ENCODE measurements around the gene SLC25A40.

Gene SLC25A40

DNA sequence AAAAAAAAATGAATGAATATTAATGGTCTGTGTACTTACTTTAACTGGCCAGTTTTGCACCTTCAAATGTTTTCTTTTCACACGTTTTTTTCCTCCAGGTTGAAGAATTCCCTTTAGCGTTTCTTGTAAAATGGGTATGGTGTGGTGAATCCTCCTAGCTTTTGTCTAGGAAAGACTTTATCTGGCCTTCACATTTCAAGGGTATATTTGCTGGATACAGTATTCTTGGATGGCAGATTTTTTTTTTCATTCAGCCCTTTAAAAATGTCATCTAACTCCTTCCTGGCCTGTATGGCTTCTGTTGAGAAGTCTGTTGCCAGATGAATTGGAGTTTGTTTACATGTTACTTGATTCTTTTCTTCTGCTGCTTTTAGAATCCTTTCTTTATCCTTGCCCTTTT is 10.1 kb downstream of the SLC25A40 start:
- DNase-seq (ENCODE audit: low read depth in 2 of 2): no peak
- TF ChIP-seq, protein P1, sequence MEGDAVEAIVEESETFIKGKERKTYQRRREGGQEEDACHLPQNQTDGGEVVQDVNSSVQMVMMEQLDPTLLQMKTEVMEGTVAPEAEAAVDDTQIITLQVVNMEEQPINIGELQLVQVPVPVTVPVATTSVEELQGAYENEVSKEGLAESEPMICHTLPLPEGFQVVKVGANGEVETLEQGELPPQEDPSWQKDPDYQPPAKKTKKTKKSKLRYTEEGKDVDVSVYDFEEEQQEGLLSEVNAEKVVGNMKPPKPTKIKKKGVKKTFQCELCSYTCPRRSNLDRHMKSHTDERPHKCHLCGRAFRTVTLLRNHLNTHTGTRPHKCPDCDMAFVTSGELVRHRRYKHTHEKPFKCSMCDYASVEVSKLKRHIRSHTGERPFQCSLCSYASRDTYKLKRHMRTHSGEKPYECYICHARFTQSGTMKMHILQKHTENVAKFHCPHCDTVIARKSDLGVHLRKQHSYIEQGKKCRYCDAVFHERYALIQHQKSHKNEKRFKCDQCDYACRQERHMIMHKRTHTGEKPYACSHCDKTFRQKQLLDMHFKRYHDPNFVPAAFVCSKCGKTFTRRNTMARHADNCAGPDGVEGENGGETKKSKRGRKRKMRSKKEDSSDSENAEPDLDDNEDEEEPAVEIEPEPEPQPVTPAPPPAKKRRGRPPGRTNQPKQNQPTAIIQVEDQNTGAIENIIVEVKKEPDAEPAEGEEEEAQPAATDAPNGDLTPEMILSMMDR (IDR thresholded peaks at IDR 0.05; ENCODE audit: low read depth, low read length): no peak
- no peak overlapping the region for H3K4me3 ChIP-seq (replicated peaks in 1 of 2; ENCODE audit: low read depth in 2 of 2, low read length in 2 of 2)

DNA sequence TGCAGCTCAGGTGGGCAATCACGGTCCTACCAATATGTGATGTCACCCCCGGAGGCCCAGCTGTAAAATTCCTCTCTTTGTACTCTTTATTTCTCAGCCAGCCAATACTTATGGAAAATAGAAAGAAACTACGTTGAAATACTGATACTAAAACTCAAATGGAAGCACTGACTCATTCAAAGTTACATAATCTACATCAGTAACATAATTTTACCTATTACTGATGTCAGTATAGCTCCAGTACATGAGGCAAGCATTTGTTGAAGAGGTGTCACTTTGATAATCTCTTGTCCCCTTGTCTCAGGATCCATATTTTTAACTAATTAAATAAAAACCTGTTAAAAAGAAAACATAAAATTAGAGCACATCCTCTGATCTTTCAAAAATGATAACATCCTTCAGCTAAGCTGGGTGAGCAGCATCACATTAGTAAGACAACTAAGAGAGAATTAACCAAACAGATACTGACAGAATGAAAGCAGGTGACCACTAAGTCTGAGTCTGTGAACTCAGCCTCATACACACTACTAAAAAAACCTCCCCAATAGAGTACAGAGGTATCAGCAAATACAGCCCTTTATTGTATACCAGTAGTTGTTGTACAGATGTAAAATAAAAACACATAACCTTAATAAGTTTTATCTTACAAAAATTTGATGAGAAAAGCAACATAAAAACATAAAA is 17.6 kb downstream of the SLC25A40 start:
- no peak for DNase-seq (ENCODE audit: low read depth in 2 of 2)
- H3K4me3 ChIP-seq (replicated peaks in 1 of 2; ENCODE audit: low read depth in 2 of 2, low read length in 2 of 2): no peak overlapping the region
- TF ChIP-seq, protein P1 (IDR thresholded peaks at IDR 0.05; ENCODE audit: low read depth, low read length): no peak

DNA sequence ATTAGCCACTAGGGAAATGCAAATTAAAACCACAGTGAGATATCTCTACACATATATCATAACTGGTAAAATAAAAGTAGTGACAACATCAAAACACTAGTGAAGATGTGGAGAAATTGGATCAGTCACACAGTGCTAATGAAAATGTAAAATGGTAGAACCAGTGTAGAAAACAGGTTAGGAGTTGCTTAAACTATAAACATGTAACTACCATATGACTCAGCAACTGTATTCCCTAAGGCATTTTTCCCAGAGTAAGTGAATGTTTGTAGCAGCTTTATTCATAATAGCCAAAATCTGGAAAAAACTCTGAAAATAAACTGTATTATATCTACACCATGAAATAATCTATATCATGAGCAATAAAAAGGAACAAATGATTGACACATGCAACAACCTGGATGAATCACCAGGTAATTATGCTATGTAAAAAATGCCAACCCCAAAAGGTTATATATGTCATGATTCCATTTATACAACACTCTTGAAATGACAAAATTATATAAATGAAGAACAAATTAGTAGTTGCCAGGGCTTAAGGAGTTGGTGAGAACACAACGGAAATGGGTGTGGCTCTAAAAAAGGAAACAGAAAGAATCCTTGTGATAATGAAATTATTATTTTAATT is 22.8 kb downstream of the SLC25A40 start:
- TF ChIP-seq, protein P1 (IDR thresholded peaks at IDR 0.05; ENCODE audit: low read depth, low read length): no peak
- peak; percentile 28 to 72 for DNase-seq (ENCODE audit: low read depth in 2 of 2)
- H3K4me3 ChIP-seq (replicated peaks in 1 of 2; ENCODE audit: low read depth in 2 of 2, low read length in 2 of 2): no peak overlapping the region

DNA sequence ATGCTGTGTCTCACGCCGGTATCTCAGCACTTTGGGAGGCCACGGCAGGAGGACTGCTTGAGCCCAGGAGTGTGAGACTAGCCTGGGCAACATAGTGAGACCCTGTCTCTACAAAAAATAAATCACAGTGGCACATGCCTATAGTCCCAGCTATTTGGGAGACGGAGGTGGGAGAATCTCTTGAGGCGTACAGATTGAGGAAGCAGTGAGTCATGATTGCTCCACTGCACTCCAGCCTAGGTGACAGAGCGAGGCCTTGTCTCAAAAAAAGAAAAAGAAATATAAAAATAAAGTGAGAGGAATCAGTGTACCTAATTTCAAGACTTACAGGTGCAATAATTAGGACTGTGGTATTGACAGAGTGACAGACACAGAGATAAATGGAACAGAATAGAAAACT is 23.9 kb downstream of the SLC25A40 start:
- no peak overlapping the region for H3K4me3 ChIP-seq (replicated peaks in 1 of 2; ENCODE audit: low read depth in 2 of 2, low read length in 2 of 2)
- DNase-seq (ENCODE audit: low read depth in 2 of 2): no peak
- TF ChIP-seq, protein P1 (IDR thresholded peaks at IDR 0.05; ENCODE audit: low read depth, low read length): no peak

DNA sequence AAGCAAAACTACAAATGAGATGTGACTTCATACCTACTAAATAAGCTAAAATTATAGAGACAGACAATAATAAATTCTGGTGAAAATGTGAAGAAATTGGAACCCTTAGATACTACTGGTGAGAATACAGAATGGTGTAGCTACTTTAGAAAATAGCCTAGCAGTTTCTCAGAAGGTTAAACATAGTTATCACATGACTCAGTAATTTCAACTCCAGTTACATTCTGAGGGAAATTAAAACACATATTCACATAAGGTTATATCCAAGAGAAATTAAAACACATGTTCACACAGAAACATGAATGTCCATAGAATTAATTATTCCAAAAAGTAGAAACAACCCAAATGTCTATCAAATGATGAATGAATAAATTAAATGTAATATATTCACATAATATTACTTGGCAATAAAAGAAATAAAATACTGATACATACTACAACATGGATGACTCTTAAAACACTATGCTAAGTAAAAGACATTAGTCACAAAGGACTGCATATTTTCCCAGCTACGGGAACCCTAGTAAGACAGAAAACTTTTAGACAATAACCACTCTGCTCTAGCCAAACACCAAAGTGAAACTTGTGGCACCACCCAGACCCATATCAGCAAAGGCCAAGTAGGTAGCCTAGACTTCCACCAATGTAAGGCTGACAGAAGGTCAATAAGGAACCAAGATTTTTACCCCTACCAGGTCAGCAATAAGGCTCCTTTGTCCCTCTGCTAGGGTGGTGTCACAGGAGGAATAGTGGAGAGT is 25.1 kb downstream of the SLC25A40 start:
- peak in 1 of 2 donors; percentile 46 for DNase-seq (ENCODE audit: low read depth in 2 of 2)
- TF ChIP-seq, protein P1 (IDR thresholded peaks at IDR 0.05; ENCODE audit: low read depth, low read length): no peak
- no peak overlapping the region for H3K4me3 ChIP-seq (replicated peaks in 1 of 2; ENCODE audit: low read depth in 2 of 2, low read length in 2 of 2)

DNA sequence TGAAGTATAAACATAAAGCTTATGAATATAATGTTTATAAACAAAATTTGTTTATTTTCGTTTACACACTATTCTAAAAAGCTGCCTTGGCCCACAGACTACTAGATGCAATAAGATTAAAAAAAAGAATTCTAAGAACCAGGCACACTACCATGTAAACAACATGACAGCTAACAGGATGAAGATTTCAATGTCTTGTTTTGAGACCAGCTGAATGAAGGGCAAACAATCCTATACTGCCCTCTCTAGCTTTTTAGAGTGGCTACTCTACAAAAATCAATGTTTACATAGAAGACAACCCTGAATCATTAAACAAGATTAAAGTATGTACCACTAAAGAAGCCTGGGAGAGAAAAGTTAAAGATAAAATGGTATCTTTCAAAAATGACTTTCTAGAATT is 38.6 kb downstream of the SLC25A40 start:
- TF ChIP-seq, protein P1 (IDR thresholded peaks at IDR 0.05; ENCODE audit: low read depth, low read length): no peak
- no peak for DNase-seq (ENCODE audit: low read depth in 2 of 2)

More for the DNA sequence above, 38.6 kb downstream of the SLC25A40 start:
- H3K4me3 ChIP-seq (replicated peaks in 1 of 2; ENCODE audit: low read depth in 2 of 2, low read length in 2 of 2): no peak overlapping the region

Data from cardiac fibroblast (primary cell).